ENCODE results near the gene WDR55.

Gene WDR55

GRCh38 chr5:140674629-140675028 is 9.9 kb downstream of the WDR55 start:
- H3K27me3 ChIP-seq, result no peaks in the 10 kb centered on the region
- no peak overlapping the region for H3K4me3 ChIP-seq
- H3K4me1 ChIP-seq, result no peaks in the 10 kb centered on the region
- H4K20me1 ChIP-seq, result peaks cover 4 to 75% (median 37%) of the 10 kb centered on the region in 11 experiments; a peak in 17 of 22 replicates
- H3K9ac ChIP-seq, result no peak overlapping the region
- no peaks in the 10 kb centered on the region for H3K9me3 ChIP-seq (replicated peaks in 1 of 11)
- no peak overlapping the region for H3K4me2 ChIP-seq
- no peak for TF ChIP-seq Cebpa-rat (IDR thresholded peaks at IDR 0.05)
- no peak overlapping the region for H3K27ac ChIP-seq
- peaks cover 96 to 100% (median 99%) of the 10 kb centered on the region in 11 experiments for H3K36me3 ChIP-seq

- Histone ChIP-seq H3K9ac (no peak overlapping the region), H3K27me3 (no peaks in the 10 kb centered on the region), H3K36me3 (peaks cover 97 to 100% (median 99%) of the 10 kb centered on the region in 11 experiments), H3K4me2 (no peak overlapping the region), H3K4me1 (no peaks in the 10 kb centered on the region), H3K27ac (no peak overlapping the region), H4K20me1 (peaks cover 0 to 46% (median 28%) of the 10 kb centered on the region in 11 experiments; a peak in 16 of 22 replicates), H3K9me3 (replicated peaks in 1 of 11) (no peaks in the 10 kb centered on the region), H3K4me3 (no peak overlapping the region)
- TF ChIP-seq Cebpa-rat (IDR thresholded peaks at IDR 0.05), result no peak
Observed at GRCh38 chr5:140677947-140678346, 13.2 kb downstream of the WDR55 start.

- Histone ChIP-seq H3K9me3 (replicated peaks in 1 of 11) (no peaks in the 10 kb centered on the region), H3K27me3 (no peaks in the 10 kb centered on the region), H3K4me1 (no peaks in the 10 kb centered on the region), H3K4me3 (no peak overlapping the region), H3K9ac (no peak overlapping the region), H4K20me1 (peaks cover 0 to 42% (median 19%) of the 10 kb centered on the region in 11 experiments; a peak in 14 of 22 replicates), H3K36me3 (peaks cover 95 to 100% (median 99%) of the 10 kb centered on the region in 11 experiments), H3K27ac (no peak overlapping the region), H3K4me2 (no peak overlapping the region)
- TF ChIP-seq Cebpa-rat (IDR thresholded peaks at IDR 0.05), result no peak
Observed at GRCh38 chr5:140678993-140679392, 14.3 kb downstream of the WDR55 start.

- Histone ChIP-seq H3K27ac (peak overlapping the region; percentile 8 to 90 (median 86); a peak in 21 of 22 replicates), H3K36me3 (peaks cover 56 to 76% (median 66%) of the 10 kb centered on the region in 11 experiments), H3K4me3 (peak overlapping the region; percentile 74 to 98 (median 87)), H3K9ac (peak overlapping the region; percentile 82 to 92 (median 90)), H3K4me1 (peaks cover 28 to 47% (median 34%) of the 10 kb centered on the region in 10 experiments), H3K4me2 (peak overlapping the region; percentile 91 to 98 (median 95)), H4K20me1 (peaks cover 0 to 25% (median 8%) of the 10 kb centered on the region in 11 experiments; a peak in 8 of 22 replicates), H3K9me3 (replicated peaks in 1 of 11) (no peaks in the 10 kb centered on the region), H3K27me3 (no peaks in the 10 kb centered on the region)
- no peak for TF ChIP-seq Cebpa-rat (IDR thresholded peaks at IDR 0.05)
Observed at GRCh38 chr5:140690376-140690932, 25.8 kb downstream of the WDR55 start.

- H3K4me1 ChIP-seq, result peaks cover 28 to 47% (median 34%) of the 10 kb centered on the region in 10 experiments
- peak within 1 kb of the TSS; percentile 91 to 98 (median 95) for H3K4me2 ChIP-seq
- H3K36me3 ChIP-seq, result peaks cover 57 to 76% (median 66%) of the 10 kb centered on the region in 11 experiments
- peak within 1 kb of the TSS; percentile 82 to 92 (median 90) for H3K9ac ChIP-seq
- peak within 1 kb of the TSS; percentile 77 to 90 (median 86) for H3K27ac ChIP-seq
- TF ChIP-seq Cebpa-rat (IDR thresholded peaks at IDR 0.05), result no peak
- H3K27me3 ChIP-seq, result no peaks in the 10 kb centered on the region
- H3K9me3 ChIP-seq (replicated peaks in 1 of 11), result no peaks in the 10 kb centered on the region
- H3K4me3 ChIP-seq, result peak within 1 kb of the TSS; percentile 74 to 98 (median 87)
- peaks cover 0 to 28% (median 8%) of the 10 kb centered on the region in 11 experiments; a peak in 8 of 22 replicates for H4K20me1 ChIP-seq
Observed at GRCh38 chr5:140690941-140691924, 26.5 kb downstream of the WDR55 start, which contains the start of the genes HARS1 and HARS2. Gene HARS1 (minus strand): TSS chr5:140691370. CDS start chr5:140691304, 66 bp downstream. Gene HARS2 (plus strand): TSS chr5:140691455. CDS start chr5:140691649, 194 bp downstream.

- no peaks in the 10 kb centered on the region for H3K9me3 ChIP-seq (replicated peaks in 1 of 11)
- H4K20me1 ChIP-seq, result peaks cover 0 to 15% (median 8%) of the 10 kb centered on the region in 11 experiments; a peak in 7 of 22 replicates
- no peak overlapping the region for H3K4me3 ChIP-seq
- H3K36me3 ChIP-seq, result peaks cover 65 to 76% (median 68%) of the 10 kb centered on the region in 11 experiments
- H3K27ac ChIP-seq, result no peak overlapping the region
- no peaks in the 10 kb centered on the region for H3K27me3 ChIP-seq
- peaks cover 24 to 36% (median 29%) of the 10 kb centered on the region in 10 experiments for H3K4me1 ChIP-seq
- TF ChIP-seq Cebpa-rat (IDR thresholded peaks at IDR 0.05), result no peak
- no peak overlapping the region for H3K9ac ChIP-seq
- no peak overlapping the region for H3K4me2 ChIP-seq
Observed at GRCh38 chr5:140694276-140694675, 29.6 kb downstream of the WDR55 start.

- Histone ChIP-seq H4K20me1 (peaks cover 0 to 16% (median 8%) of the 10 kb centered on the region in 11 experiments; a peak in 8 of 22 replicates), H3K4me3 (no peak overlapping the region), H3K9me3 (replicated peaks in 1 of 11) (no peaks in the 10 kb centered on the region), H3K4me1 (peaks cover 21 to 34% (median 28%) of the 10 kb centered on the region in 10 experiments), H3K4me2 (no peak overlapping the region), H3K36me3 (peaks cover 74 to 86% (median 80%) of the 10 kb centered on the region in 11 experiments), H3K27me3 (no peaks in the 10 kb centered on the region), H3K27ac (no peak overlapping the region), H3K9ac (no peak overlapping the region)
- TF ChIP-seq Cebpa-rat (IDR thresholded peaks at IDR 0.05), result no peak
Observed at GRCh38 chr5:140696891-140697492, 32.3 kb downstream of the WDR55 start.

Measured in BLaER1 treated with 17β-estradiol and CSF1 and Interleukin-3, amounts not matched to agents 10 nM and 100 nM (cell line).